ENCODE results near the gene CSF1R. TPM values are rescaled to one million over a fixed set of nuclear protein-coding genes. Genes with fewer than 3 reads are reported as not detected.
A peak's percentile ranks its signal among the peaks of the same experiment; 100 is the strongest.

Gene CSF1R
- total RNA-seq, 3 donors from 2014 or later = 11.5 to 79.0 (median 24.1) TPM

DNA sequence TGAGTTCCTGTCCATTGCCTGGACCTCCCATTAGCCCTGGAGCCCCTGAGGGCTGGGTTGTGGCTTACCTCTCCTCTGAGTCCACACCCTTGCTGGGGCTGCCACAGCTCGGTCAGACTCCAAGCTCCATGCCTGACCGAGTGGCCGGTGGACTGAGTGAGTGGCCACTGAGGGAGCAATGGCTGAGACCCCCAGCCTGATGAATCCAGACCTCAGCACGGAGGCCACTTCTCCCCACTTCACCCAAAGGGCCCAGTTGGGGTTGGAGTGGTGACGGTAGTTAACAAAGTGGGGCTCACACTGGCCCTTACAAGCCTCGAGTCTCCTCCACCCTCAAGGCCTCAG lies 40.5 kb upstream of the CSF1R start:
- no peaks in the 10 kb centered on the region for H3K36me3 ChIP-seq
- H3K27ac ChIP-seq = peak overlapping the region in 1 of 2 donors; percentile 71

DNA sequence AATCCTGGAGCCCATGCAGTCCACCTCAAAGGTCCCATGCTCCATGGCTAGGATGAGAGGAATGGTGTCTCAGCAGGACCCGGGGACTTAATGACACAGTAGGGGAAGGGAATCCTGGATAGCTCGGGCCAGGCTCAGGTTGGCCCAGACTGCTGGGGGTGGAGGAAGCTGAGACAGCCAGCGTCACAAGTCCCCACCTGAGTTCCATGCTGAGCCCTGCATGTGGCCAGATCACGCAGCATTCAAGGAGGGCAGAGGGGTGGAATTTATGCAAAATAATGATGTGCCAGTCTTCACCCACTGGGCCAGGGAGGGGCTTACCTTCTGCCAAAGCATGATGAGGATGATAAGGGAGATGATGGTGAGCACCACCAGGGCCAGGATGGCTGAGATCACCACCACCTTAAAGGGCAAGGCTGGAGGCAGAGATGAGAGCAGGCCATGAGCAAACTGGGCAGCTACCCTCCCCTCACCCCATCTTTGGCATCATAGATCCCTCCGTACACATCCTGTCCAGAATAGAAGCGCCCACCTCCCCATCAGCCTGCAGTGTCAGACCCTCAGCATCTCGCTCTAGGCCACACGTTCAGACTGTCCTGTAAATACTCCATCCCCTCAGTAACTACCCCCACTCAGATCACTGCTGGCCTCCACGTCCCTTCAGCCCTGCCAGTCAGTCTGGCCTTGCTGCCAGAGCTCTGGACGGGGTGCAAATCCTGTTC lies 40.0 kb upstream of the CSF1R start:
- Histone ChIP-seq H3K36me3 (no peaks in the 10 kb centered on the region), H3K27ac (peak overlapping the region in 1 of 2 donors; percentile 71), H3K4me3 (no peak overlapping the region), H3K27me3 (no peaks in the 10 kb centered on the region), H3K4me1 (no peaks in the 10 kb centered on the region), H3K9me3 (no peaks in the 10 kb centered on the region)
- TF ChIP-seq POLR2AphosphoS5 (IDR thresholded peaks at IDR 0.05) = no peak
- TF ChIP-seq, protein P1, sequence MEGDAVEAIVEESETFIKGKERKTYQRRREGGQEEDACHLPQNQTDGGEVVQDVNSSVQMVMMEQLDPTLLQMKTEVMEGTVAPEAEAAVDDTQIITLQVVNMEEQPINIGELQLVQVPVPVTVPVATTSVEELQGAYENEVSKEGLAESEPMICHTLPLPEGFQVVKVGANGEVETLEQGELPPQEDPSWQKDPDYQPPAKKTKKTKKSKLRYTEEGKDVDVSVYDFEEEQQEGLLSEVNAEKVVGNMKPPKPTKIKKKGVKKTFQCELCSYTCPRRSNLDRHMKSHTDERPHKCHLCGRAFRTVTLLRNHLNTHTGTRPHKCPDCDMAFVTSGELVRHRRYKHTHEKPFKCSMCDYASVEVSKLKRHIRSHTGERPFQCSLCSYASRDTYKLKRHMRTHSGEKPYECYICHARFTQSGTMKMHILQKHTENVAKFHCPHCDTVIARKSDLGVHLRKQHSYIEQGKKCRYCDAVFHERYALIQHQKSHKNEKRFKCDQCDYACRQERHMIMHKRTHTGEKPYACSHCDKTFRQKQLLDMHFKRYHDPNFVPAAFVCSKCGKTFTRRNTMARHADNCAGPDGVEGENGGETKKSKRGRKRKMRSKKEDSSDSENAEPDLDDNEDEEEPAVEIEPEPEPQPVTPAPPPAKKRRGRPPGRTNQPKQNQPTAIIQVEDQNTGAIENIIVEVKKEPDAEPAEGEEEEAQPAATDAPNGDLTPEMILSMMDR (IDR thresholded peaks at IDR 0.05) = no peak
- no peak for TF ChIP-seq POLR2A (IDR thresholded peaks at IDR 0.05)
- intact Hi-C loops (cut with DNase I; ENCODE audit: low total_unique reads) = no loop called here
- no peak for DNase-seq (ENCODE audit: low spot score in 2 of 2)

More for the DNA sequence above, 40.5 kb upstream of the CSF1R start:
- Histone ChIP-seq H3K4me3 (no peak overlapping the region), H3K27me3 (no peaks in the 10 kb centered on the region), H3K9me3 (no peaks in the 10 kb centered on the region), H3K4me1 (no peaks in the 10 kb centered on the region)
- intact Hi-C loops (cut with DNase I; ENCODE audit: low total_unique reads) = no loop called here
- no peak for TF ChIP-seq POLR2A (IDR thresholded peaks at IDR 0.05)
- TF ChIP-seq, protein P1 (IDR thresholded peaks at IDR 0.05) = no peak
- DNase-seq (ENCODE audit: low spot score in 2 of 2) = no peak

DNA sequence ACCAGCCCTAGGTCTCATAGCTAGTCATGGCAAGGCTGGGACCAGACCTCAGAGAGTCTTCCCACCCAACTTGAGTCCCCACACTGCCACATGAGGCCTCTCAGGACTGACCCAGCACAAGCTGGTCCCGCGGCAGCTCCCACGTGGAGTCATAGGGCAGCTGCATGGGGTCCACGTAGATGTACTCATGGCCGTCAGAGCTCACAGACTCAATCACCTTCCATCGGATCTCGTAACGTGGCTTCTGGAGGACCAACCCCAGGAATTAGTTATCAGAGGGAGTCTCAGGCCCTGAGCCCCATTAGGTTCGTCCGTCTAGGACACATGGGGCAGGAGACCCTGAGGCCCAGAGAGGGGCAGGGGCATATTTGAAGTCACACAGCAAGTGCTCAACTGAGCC lies 39.0 kb upstream of the CSF1R start:
- no peaks in the 10 kb centered on the region for H3K27me3 ChIP-seq
- H3K4me3 ChIP-seq = no peak overlapping the region
- H3K4me1 ChIP-seq = no peaks in the 10 kb centered on the region
- TF ChIP-seq POLR2AphosphoS5 (IDR thresholded peaks at IDR 0.05) (no peak), POLR2A (IDR thresholded peaks at IDR 0.05) (no peak)
- TF ChIP-seq, protein P1 (IDR thresholded peaks at IDR 0.05) = no peak
- no peaks in the 10 kb centered on the region for H3K36me3 ChIP-seq
- intact Hi-C loops (cut with DNase I; ENCODE audit: low total_unique reads) = no loop called here
- H3K27ac ChIP-seq = peak overlapping the region in 1 of 2 donors; percentile 74
- H3K9me3 ChIP-seq = no peaks in the 10 kb centered on the region
- DNase-seq (ENCODE audit: low spot score in 2 of 2) = no peak

DNA sequence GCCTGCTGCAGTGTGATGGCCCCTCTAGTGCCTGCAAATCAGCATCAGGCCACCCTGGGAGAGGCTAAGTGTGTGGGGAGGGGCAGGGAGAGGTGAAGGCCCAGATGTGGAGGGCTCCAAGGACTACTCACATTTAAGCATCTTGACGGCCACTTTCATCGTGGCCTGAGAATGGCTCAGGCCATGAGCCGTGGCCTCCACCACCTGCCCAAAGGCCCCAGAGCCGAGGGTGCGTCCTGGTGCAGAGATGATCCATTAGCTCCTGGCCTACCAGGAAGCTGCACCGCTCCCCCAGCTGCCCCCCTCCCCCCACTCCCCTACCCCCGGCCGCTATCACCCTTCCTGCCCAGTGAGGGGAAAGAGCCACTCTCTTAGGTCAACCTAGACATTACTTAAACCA lies 38.2 kb upstream of the CSF1R start:
- H3K4me3 ChIP-seq = no peak overlapping the region
- no peaks in the 10 kb centered on the region for H3K4me1 ChIP-seq
- H3K27ac ChIP-seq = peak overlapping the region in 1 of 2 donors; percentile 74
- no peaks in the 10 kb centered on the region for H3K36me3 ChIP-seq
- no peak for DNase-seq (ENCODE audit: low spot score in 2 of 2)
- TF ChIP-seq POLR2AphosphoS5 (IDR thresholded peaks at IDR 0.05) = no peak
- TF ChIP-seq, protein P1 (IDR thresholded peaks at IDR 0.05) = no peak
- TF ChIP-seq POLR2A (IDR thresholded peaks at IDR 0.05) = no peak
- H3K9me3 ChIP-seq = no peaks in the 10 kb centered on the region
- no peaks in the 10 kb centered on the region for H3K27me3 ChIP-seq
- intact Hi-C loops (cut with DNase I; ENCODE audit: low total_unique reads) = no loop called here

DNA sequence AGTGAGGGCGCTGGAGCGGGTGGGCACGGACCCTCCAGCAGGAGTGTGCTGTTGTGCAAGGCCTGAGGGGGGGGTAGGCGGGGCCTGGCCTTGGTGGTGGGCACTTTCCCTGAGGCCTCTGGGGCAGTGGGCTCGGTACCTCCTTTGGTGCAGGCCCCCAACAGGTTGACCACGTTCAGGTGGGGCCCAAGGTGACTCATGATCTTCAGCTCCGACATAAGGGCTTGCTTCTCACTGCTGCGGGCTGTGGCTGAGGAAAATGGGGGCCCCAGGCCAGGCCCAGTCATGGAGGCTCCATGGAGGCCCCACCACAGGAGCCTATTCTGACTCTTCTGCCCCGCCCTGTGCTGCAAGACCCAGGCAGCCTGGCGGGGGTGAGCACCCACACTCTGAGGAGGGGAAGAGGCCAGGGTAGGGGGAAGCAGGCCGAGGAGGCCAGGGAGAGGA lies 37.8 kb upstream of the CSF1R start:
- Histone ChIP-seq H3K9me3 (no peaks in the 10 kb centered on the region), H3K36me3 (no peaks in the 10 kb centered on the region), H3K4me3 (no peak overlapping the region), H3K27me3 (no peaks in the 10 kb centered on the region), H3K27ac (peak overlapping the region in 1 of 2 donors; percentile 74), H3K4me1 (no peaks in the 10 kb centered on the region)
- TF ChIP-seq, protein P1 (IDR thresholded peaks at IDR 0.05) = no peak
- no peak for TF ChIP-seq POLR2A (IDR thresholded peaks at IDR 0.05)
- TF ChIP-seq POLR2AphosphoS5 (IDR thresholded peaks at IDR 0.05) = no peak
- no peak for DNase-seq (ENCODE audit: low spot score in 2 of 2)
- intact Hi-C loops (cut with DNase I; ENCODE audit: low total_unique reads) = no loop called here

Measured in breast epithelium (tissue), 4 donors.